ENCODE results near the gene PDE7B.

DNA sequence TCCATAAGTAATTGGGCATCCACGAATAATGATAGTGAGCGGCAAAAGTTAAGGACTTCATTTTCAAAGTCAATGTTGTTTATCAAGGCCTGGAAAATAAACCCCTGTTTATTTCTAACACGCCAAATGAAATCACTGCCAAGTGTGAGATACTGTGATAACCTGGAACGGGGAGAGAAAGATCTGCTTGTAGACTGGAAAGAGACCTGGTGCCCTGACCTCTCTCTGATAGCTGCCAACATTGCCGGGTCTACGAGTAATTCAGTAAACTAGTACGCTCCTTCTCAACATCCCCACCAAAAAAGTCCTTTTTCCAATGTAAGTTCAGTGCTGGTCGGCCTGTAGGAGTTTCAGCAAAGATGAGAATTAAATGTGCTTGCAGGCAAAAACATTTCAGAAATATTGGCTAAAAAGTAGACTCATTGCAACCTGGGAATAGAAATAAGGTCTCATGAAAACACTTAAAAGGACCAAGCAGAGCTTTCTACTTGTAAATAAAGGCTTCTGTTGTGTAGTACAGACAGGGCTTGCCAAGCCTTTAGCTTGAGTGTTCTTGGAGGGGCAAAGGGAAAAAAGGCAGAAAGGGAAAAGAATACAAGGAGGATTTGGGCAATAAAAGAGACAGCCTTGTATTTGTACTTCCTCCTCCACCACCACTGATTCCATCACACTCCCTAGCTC, 43.9 kb downstream of the PDE7B start:
- TF ChIP-seq, protein P1, sequence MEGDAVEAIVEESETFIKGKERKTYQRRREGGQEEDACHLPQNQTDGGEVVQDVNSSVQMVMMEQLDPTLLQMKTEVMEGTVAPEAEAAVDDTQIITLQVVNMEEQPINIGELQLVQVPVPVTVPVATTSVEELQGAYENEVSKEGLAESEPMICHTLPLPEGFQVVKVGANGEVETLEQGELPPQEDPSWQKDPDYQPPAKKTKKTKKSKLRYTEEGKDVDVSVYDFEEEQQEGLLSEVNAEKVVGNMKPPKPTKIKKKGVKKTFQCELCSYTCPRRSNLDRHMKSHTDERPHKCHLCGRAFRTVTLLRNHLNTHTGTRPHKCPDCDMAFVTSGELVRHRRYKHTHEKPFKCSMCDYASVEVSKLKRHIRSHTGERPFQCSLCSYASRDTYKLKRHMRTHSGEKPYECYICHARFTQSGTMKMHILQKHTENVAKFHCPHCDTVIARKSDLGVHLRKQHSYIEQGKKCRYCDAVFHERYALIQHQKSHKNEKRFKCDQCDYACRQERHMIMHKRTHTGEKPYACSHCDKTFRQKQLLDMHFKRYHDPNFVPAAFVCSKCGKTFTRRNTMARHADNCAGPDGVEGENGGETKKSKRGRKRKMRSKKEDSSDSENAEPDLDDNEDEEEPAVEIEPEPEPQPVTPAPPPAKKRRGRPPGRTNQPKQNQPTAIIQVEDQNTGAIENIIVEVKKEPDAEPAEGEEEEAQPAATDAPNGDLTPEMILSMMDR (conservative IDR thresholded peaks at IDR 0.05), result no peak
- no peak for TF ChIP-seq ZFX (IDR thresholded peaks at IDR 0.05)

All from C4-2B (cell line).